ENCODE measurements around the gene NSF.

The NSF gene

GRCh38 chr17:46719891-46720290, 129.4 kb downstream of the NSF start:
- no peak for DNase-seq (ENCODE audit: low read depth)

GRCh38 chr17:46720408-46720807, 129.9 kb downstream of the NSF start:
- DNase-seq (ENCODE audit: low read depth), result no peak

- DNase-seq (ENCODE audit: low read depth), result no peak
Measured at GRCh38 chr17:46722662-46723285, 132.3 kb downstream of the NSF start.

DNA sequence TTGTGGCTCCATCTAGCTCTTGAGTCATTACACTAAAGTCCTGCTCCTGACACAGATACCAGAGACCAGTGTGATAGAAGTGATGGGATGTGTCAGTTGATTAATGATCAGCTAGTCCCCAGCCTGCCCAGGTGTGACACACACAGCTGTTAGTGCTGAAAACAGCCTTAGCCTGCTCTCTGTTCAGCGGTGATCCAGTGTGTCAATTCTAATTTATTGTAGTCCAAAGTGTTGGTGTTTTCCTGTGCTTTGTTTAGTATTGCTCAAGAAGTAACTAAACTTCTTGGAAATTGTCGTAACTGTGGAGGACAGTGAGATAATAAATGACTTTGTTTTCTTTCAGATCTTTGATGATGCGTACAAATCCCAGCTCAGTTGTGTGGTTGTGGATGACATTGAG, 135.7 kb downstream of the NSF start:
- DNase-seq (ENCODE audit: low read depth), result no peak

DNA sequence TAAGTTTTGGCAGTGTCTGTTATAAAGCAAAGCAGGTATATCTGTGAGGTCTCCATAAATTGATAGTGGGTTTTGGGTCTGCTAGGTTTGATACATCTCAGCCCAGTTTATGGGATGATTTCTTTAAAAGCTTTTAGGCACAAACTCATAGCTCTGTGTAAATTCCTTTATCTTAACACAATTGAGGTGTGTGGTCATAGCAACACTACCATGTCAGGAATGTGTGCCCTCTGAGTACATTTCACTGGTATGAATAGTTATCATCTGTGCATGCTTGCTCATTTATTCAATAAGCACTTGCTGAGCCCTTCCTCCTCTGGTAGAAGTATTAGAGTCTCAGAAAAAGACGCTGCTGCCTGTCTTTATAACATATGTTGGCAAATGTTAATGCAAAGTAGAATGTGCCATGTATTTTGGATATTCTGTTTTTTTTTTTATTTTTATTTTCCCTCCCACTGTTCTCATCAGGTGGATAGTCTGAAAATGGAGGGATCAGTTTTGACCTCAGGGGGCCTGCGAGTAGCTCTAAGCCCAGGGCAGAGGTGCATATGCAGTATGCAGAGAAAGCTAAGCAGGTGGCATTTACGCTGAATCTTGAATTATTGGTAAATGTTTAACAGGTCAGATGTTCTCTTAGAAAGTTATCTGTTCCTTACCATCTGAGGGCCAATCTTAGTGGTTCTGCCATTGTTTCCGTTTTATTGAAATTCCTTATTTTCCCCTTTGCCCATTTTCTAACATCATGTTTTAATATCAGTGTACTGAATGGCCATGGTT, 137.3 kb downstream of the NSF start:
- DNase-seq (ENCODE audit: low read depth), result peak; percentile 69

- DNase-seq (ENCODE audit: low read depth), result no peak
Measured at GRCh38 chr17:46730026-46730425, 139.6 kb downstream of the NSF start.

DNA sequence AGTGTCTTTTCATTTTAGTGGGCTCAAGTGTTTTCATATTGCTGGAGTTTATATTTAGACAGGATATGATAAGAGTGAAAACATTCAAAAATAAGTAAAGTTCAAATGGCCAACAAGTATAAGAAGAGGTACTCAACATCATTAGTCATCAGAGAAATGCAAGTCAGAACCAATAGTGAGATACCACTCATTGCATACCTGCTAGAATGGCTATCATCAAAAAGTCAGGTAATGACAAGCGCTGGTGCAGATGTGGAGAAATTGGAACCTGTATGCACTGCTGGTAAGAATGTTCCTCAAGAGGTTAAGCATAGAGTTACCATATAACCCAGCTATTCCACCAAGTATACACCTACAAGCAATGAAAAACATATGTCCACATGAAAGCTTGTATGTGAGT, 140.2 kb downstream of the NSF start:
- DNase-seq (ENCODE audit: low read depth), result no peak

- DNase-seq (ENCODE audit: low read depth), result no peak
Measured at GRCh38 chr17:46732160-46732559, 141.7 kb downstream of the NSF start.

GRCh38 chr17:46732754-46733398, 142.4 kb downstream of the NSF start:
- no peak for DNase-seq (ENCODE audit: low read depth)

DNA sequence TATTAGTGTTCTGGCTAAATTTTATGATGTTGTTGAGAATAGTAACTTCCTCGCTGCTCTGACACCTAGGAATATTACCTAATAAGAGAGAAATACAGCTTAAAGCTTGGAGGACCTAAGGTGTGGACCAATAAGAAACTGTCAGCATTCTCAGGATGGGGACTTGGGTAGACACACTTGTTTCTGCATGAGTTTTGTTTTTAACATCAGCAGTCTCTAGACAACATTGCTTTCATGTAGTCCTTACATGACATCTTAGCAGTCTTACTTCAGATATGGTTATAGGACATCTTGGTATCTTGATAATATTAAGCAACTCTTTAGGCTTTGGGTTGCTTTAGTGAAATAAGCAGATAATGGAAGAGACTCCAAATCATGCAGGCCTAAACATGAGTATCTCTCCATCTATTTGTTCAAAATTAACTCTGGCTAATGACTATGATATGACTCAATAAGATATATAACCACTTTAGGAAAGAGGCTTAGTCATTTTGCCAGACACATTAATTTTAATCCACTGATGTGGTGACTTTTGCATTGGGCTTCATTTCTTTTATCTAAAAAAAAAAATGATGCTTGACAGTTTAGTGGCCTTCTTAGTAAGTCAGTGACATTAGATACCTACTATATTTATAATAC, 143.5 kb downstream of the NSF start:
- DNase-seq (ENCODE audit: low read depth), result no peak

- DNase-seq (ENCODE audit: low read depth), result no peak
Measured at GRCh38 chr17:46736100-46736499, 145.6 kb downstream of the NSF start.

- DNase-seq (ENCODE audit: low read depth), result no peak
Measured at GRCh38 chr17:46737326-46737725, 146.9 kb downstream of the NSF start.

DNA sequence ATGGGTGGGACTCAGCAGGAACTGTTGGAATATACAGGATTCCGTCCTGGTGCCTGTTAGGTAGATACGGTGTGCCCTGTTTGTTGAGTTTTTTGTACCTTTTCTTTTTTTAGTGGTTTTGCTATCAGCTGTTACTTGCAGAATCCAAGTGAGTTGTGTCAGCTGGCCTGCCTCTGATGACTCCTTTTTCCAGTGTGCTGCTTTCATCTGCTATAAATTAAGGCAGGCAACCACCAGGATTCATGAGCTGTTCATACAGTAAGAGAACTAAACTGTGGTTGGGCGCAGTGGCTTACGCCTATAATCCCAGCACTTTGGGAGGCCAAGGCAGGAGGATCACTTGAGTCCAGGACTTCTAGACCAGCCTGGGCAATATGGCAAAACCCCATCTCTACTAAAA, 148.1 kb downstream of the NSF start:
- no peak for DNase-seq (ENCODE audit: low read depth)

- DNase-seq (ENCODE audit: low read depth), result no peak
Measured at GRCh38 chr17:46739982-46740381, 149.5 kb downstream of the NSF start.

DNA sequence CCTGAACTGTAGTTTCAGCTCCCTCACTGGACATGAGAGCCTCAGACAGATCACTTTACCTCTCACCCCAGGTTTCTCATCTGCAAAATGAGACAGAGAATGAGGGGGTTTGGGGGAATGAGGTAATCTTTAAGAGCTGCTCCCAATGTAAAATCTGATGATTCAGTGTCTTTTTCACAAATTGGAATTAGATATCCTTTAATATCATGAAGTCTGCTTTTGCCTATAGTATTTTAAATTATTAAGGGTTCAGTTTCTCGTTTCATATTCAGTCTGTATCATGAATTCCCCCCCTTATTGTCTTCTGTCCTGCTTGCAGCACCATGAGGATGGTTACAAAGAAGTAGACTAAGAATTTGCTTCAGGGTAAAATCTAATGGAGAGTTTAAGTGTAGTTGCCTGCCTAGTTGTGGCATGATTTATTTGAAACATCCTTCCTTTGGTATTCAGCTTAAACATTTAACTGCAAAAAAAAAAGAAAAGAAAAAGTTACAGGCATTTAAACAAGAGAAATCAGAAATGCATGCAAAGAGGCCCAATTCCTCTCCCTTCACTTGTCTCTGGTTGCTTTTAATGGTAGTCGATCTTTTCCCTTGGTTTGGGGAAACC, 150.8 kb downstream of the NSF start:
- DNase-seq (ENCODE audit: low read depth), result no peak

DNA sequence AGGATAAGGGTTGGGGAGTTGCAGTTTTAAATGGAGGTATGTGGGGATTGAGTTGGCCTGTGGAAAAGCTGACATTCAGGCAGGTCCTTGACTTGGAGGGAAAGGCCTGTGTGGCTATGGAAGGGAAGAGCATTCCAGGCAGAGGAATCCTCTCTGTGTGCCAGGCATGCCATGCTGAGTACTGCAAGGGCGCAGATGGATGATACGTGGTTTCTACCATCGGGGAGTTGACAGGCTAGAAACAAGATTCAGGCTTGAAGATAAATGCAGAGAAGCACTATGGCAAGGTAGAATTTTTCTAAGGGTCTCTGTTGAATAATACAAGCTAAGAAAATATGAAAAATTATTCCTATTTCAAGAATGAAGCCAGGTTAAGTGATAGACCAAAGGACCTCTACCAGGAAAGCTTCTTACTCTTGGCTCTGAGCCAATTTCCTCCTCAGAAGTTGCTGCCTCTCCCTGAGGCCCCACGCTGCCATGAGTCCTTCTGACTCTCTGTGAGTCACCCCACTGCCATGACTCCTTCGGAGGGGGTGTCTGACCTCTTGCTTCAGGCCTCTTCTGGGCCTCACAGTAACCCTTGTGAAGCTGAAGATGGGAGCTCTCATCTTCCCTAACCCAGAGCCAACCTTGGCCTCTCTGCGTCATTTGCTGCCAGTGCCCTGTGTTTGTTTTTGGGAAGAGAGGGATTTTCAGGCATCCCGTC, 152.2 kb downstream of the NSF start:
- peak; percentile 88 for DNase-seq (ENCODE audit: low read depth)

DNA sequence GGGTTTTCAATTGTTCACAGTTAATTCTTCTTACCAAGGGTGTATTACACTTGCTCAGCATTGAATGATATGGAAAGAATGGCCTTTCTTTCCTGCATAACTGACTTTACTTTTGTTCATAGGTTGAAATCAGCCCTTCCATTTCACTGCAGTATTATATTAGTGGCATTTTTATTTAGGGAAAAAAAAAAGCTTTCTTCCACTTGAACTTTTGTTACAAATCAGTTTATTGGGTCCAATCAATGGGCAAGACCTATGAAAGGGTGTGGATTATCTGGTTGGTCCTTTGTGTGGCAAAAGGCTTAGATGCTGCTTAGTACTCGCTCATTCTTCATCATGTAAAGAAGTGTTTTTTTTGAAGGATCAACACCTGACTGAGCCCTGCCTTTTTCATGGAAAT, 154.0 kb downstream of the NSF start:
- DNase-seq (ENCODE audit: low read depth), result no peak

- no peak for DNase-seq (ENCODE audit: low read depth)
Measured at GRCh38 chr17:46745376-46745775, 154.9 kb downstream of the NSF start.

- no peak for DNase-seq (ENCODE audit: low read depth)
Measured at GRCh38 chr17:46751425-46751824, 161.0 kb downstream of the NSF start.

- no peak for DNase-seq (ENCODE audit: low read depth)
Measured at GRCh38 chr17:46753776-46754175, 163.3 kb downstream of the NSF start.

- no peak for DNase-seq (ENCODE audit: low read depth)
Measured at GRCh38 chr17:46756081-46756735, 165.7 kb downstream of the NSF start.
